GM12892 (cell line): Measurements from ENCODE around the gene MT1M.

ENCODE experiments used
- POLR2A ChIP-seq: IDR thresholded peaks from 2 replicates; pipeline ENCODE4 v1.6.1; 2011; ENCODE audit warnings: low read depth, low read length, control low read depth
- POLR2AphosphoS5 ChIP-seq: IDR thresholded peaks from 2 replicates; pipeline ENCODE4 v1.6.1; 2011; ENCODE audit warnings: low read depth, low read length, control low read depth
- TAF1 ChIP-seq: IDR thresholded peaks from 2 replicates; pipeline ENCODE4 v1.6.1; 2011; ENCODE audit warnings: low read depth, mild to moderate bottlenecking, control low read depth, low read length, borderline replicate concordance

DNA sequence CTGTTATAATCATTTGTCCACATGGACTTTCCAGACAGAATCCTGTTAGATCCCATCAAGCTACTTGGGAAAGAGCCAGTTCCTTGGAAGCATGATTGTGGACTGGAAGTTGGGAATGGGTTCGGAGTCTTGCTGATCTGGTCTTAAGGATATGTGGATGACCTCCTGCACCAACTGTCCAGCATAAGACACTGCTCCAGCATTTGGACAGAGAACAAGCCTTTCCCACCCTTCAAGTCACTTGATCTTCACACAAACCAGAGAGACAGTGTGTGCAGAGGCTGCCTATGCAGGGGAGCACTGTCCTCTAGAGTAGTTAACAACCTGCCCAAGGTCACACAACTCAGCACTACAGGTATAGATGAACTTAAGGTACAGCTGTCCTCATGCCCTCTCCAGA lies 13.4 kb downstream of the MT1M start:
- TF ChIP-seq TAF1 (no peak), POLR2A (no peak), POLR2AphosphoS5 (no peak)
